H9 (cell line): ENCODE measurements around the gene TMEM63C. TPM values are rescaled to one million over a fixed set of nuclear protein-coding genes. Genes with fewer than 3 reads are reported as not detected.

Experiments
- DNase-seq: peaks from one replicate; pipeline ENCODE4 v3.0.0-alpha.2; 2017
- H2AFZ ChIP-seq: one replicate; pipeline ENCODE4 v1.6.1; 2013; ENCODE audit warnings: mild to moderate bottlenecking, low read length, control low read depth, moderate library complexity
- H2AK5ac ChIP-seq: 2 replicates; pipeline ENCODE4 v1.6.1; 2013; ENCODE audit warnings: low read length, control low read depth, mixed read lengths; ENCODE audit not compliant: insufficient read length
- H2BK120ac ChIP-seq: one replicate; pipeline ENCODE4 v1.6.1; 2013; ENCODE audit warnings: low read depth, mild to moderate bottlenecking, low read length, control low read depth, inconsistent platforms; ENCODE audit not compliant: poor library complexity, severe bottlenecking
- H2BK12ac ChIP-seq: 2 replicates; pipeline ENCODE4 v1.6.1; 2013; ENCODE audit warnings: low read length, control low read depth, mixed read lengths, low read depth; ENCODE audit not compliant: insufficient read length
- H2BK15ac ChIP-seq: 2 replicates; pipeline ENCODE4 v1.6.1; 2013; ENCODE audit warnings: low read depth, low read length, control low read depth
- H2BK20ac ChIP-seq: one replicate; pipeline ENCODE4 v1.6.1; 2013; ENCODE audit warnings: low read depth, mild to moderate bottlenecking, low read length, control low read depth, inconsistent platforms; ENCODE audit not compliant: poor library complexity, severe bottlenecking
- H2BK5ac ChIP-seq: 2 replicates; pipeline ENCODE4 v1.6.1; 2013; ENCODE audit warnings: low read length, control low read depth, mixed read lengths; ENCODE audit not compliant: insufficient read length
- H3K14ac ChIP-seq: 2 replicates; pipeline ENCODE4 v1.6.1; 2013; ENCODE audit warnings: low read length, control low read depth; ENCODE audit not compliant: insufficient read depth
- H3K18ac ChIP-seq: 2 replicates; pipeline ENCODE4 v1.6.1; 2013; ENCODE audit warnings: low read depth, mild to moderate bottlenecking, mixed read lengths, low read length, control low read depth; ENCODE audit not compliant: insufficient read length
- H3K23ac ChIP-seq: 2 replicates; pipeline ENCODE4 v1.6.1; 2013; ENCODE audit warnings: low read length, control low read depth, mixed read lengths, low read depth; ENCODE audit not compliant: insufficient read length
- H3K23me2 ChIP-seq: 2 replicates; pipeline ENCODE4 v1.6.1; 2013; ENCODE audit warnings: low read depth, mild to moderate bottlenecking, mixed read lengths, low read length, control low read depth; ENCODE audit not compliant: insufficient read length, poor library complexity, severe bottlenecking
- H3K27ac ChIP-seq: 2 replicates; pipeline ENCODE4 v1.5.1; 2013; ENCODE audit warnings: low read length, control low read depth, mixed read lengths, low read depth; ENCODE audit not compliant: insufficient read length
- H3K27me3 ChIP-seq: 2 replicates; pipeline ENCODE4 v1.6.1; 2013; ENCODE audit warnings: low read length, control low read depth, inconsistent platforms; ENCODE audit not compliant: insufficient read depth
- H3K4ac ChIP-seq: 2 replicates; pipeline ENCODE4 v1.6.1; 2013; ENCODE audit warnings: low read depth, mild to moderate bottlenecking, control low read depth, inconsistent platforms, low read length, moderate library complexity
- H3K4me1 ChIP-seq: 2 replicates; pipeline ENCODE4 v1.6.1; 2013; ENCODE audit warnings: low read length, control low read depth, inconsistent platforms; ENCODE audit not compliant: insufficient read depth
- H3K4me2 ChIP-seq: 2 replicates; pipeline ENCODE4 v1.6.1; 2013; ENCODE audit warnings: low read length, control low read depth, mixed read lengths; ENCODE audit not compliant: insufficient read length, insufficient read depth
- H3K56ac ChIP-seq: 2 replicates; pipeline ENCODE4 v1.6.1; 2013; ENCODE audit warnings: low read depth, mild to moderate bottlenecking, mixed read lengths, low read length, control low read depth; ENCODE audit not compliant: insufficient read length
- H3K79me1 ChIP-seq: 2 replicates; pipeline ENCODE4 v1.6.1; 2013; ENCODE audit warnings: low read depth, mild to moderate bottlenecking, moderate library complexity, low read length, control low read depth, inconsistent platforms; ENCODE audit not compliant: insufficient read depth, poor library complexity, severe bottlenecking
- H3K79me2 ChIP-seq: 2 replicates; pipeline ENCODE4 v1.6.1; 2013; ENCODE audit warnings: low read length, control low read depth, inconsistent platforms; ENCODE audit not compliant: insufficient read depth
- H3K9ac ChIP-seq: 2 replicates; pipeline ENCODE4 v1.6.1; 2013; ENCODE audit warnings: low read length, control low read depth, mixed read lengths; ENCODE audit not compliant: insufficient read length; ENCODE audit errors: extremely low read depth
- H3K9me3 ChIP-seq: one replicate; pipeline ENCODE4 v1.6.1; 2013; ENCODE audit warnings: low read depth, low read length, inconsistent platforms; ENCODE audit not compliant: control insufficient read depth
- H3T11ph ChIP-seq: one replicate; pipeline ENCODE4 v1.6.1; 2013; ENCODE audit warnings: mild to moderate bottlenecking, low read length, control low read depth, inconsistent platforms
- H4K20me1 ChIP-seq: one replicate; pipeline ENCODE4 v1.6.1; 2013; ENCODE audit not compliant: control insufficient read depth, insufficient read length, insufficient read depth
- H4K5ac ChIP-seq: 2 replicates; pipeline ENCODE4 v1.6.1; 2013; ENCODE audit warnings: low read depth, mild to moderate bottlenecking, mixed read lengths, low read length, control low read depth; ENCODE audit not compliant: insufficient read length
- H4K8ac ChIP-seq: replicated peaks from 2 replicates; pipeline ENCODE4 v1.6.1; 2013; ENCODE audit warnings: low read length, control low read depth, mixed read lengths, low read depth; ENCODE audit not compliant: insufficient read length
- H4K91ac ChIP-seq: 2 replicates; pipeline ENCODE4 v1.6.1; 2013; ENCODE audit warnings: low read depth, mild to moderate bottlenecking, moderate library complexity, mixed read lengths, low read length, control low read depth; ENCODE audit not compliant: insufficient read length
- H3K27ac Mint-ChIP-seq, 3 experiments: 2 replicates in 2 of 3; 3 replicates in 1 of 3; pipeline ENCODE4 v1.8.0; 2020 to 2021; ENCODE audit warnings: mixed read lengths in 3 of 3, mild to moderate bottlenecking in 1 of 3, moderate library complexity in 1 of 3
- H3K27me3 Mint-ChIP-seq: 2 replicates; pipeline ENCODE4 v1.8.0; 2021; ENCODE audit warnings: low read depth, mild to moderate bottlenecking, moderate library complexity, mixed read lengths
- H3K36me3 Mint-ChIP-seq, 3 experiments: 2 replicates in 2 of 3; 3 replicates in 1 of 3; pipeline ENCODE4 v1.8.0; 2020 to 2021; ENCODE audit warnings: low read depth in 3 of 3, mixed read lengths in 3 of 3; ENCODE audit not compliant: insufficient read depth in 1 of 3
- H3K4me1 Mint-ChIP-seq, 2 experiments: 2 replicates each; pipeline ENCODE4 v1.8.0; 2020; ENCODE audit warnings: mixed read lengths in 2 of 2
- H3K4me3 Mint-ChIP-seq, 2 experiments: 2 replicates in 1 of 2; 3 replicates in 1 of 2; pipeline ENCODE4 v1.8.0; 2020 to 2021; ENCODE audit warnings: mild to moderate bottlenecking in 2 of 2, mixed read lengths in 2 of 2, moderate library complexity in 1 of 2
- H3K9me3 Mint-ChIP-seq, 2 experiments: 2 replicates in 1 of 2; 3 replicates in 1 of 2; pipeline ENCODE4 v1.8.0; 2020; ENCODE audit warnings: mild to moderate bottlenecking in 2 of 2, mixed read lengths in 2 of 2, moderate library complexity in 1 of 2
- WGBS: extraction: QIAGEN DNeasy Blood & Tissue Kit; methylation state at CpG from one replicate; pipeline ENCODE4 v1.1.7; 2013; ENCODE audit warnings: missing lambda C conversion rate, low lambda C conversion rate, mixed read lengths; ENCODE audit not compliant: insufficient read length; ENCODE audit errors: extremely low coverage; 5-methylcytosine and 5-hydroxymethylcytosine counted together
- total RNA-seq: library from RNA; stranded (reverse); gene quantifications from 2 replicates; pipeline ENCODE4 v1.2.1, GENCODE V29; 2021
- TF ChIP-seq, protein P1 (sequence below): fragments of 200-600 bp; sonication (generic); conservative IDR thresholded peaks from 3 replicates; pipeline ENCODE4 v1.8.0; 2021; ENCODE audit warnings: antibody characterized with exemption, mild to moderate bottlenecking

TMEM63C gene
- total RNA-seq, 1 experiment from 2014 or later, result 2.2 TPM

DNA sequence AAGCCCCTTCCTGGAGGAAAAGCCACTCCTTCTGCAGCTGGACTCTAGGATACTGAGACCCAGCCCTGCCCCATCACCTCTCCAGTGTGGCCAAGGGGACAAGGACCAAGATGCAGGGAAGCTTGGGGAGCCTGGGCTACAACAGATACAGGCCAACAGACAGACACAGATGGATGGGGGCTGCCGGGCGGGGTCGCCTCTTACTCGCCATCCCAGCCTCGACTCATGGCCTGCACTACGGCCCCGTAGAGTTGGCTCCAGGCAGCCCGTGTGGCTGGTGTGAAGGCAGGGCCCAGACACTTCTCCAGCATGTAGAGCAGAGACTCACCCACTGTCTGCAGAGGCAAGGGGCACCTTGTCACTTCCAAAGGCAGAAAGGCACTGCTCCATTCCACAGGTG is 84.7 kb downstream of the TMEM63C start:
- H3K4me1 Mint-ChIP-seq, result peaks cover 2 to 16% of the 10 kb centered on the region in 2 experiments

More for the DNA sequence above, 84.7 kb downstream of the TMEM63C start:
- Mint-ChIP-seq H3K4me3 (no peak overlapping the region), H3K27ac (no peak overlapping the region), H3K9me3 (peaks cover 2 to 4% of the 10 kb centered on the region in 2 experiments; a peak in 3 of 5 replicates), H3K36me3 (no peaks in the 10 kb centered on the region; a peak in 2 of 7 replicates), H3K27me3 (peaks cover 39% of the 10 kb centered on the region)
- H2BK5ac ChIP-seq, result no peak overlapping the region
- no peaks in the 10 kb centered on the region for H3K79me2 ChIP-seq
- no peak overlapping the region for H3K14ac ChIP-seq
- H2BK12ac ChIP-seq, result no peak overlapping the region
- WGBS, result no CpG with 5 or more reads among the region's 8 CpGs
- H4K20me1 ChIP-seq, result no peaks in the 10 kb centered on the region
- no peaks in the 10 kb centered on the region for H3K9me3 ChIP-seq
- no peak overlapping the region for H2BK120ac ChIP-seq
- H4K8ac ChIP-seq, result no peak overlapping the region
- H3K56ac ChIP-seq, result no peak overlapping the region
- H2BK15ac ChIP-seq, result no peak overlapping the region
- no peaks in the 10 kb centered on the region for H3K79me1 ChIP-seq
- H4K5ac ChIP-seq, result no peak overlapping the region
- DNase-seq, result no peak
- no peak overlapping the region for H4K91ac ChIP-seq
- no peak overlapping the region for H3K23ac ChIP-seq
- no peak overlapping the region for H3T11ph ChIP-seq
- no peak overlapping the region for H3K4ac ChIP-seq
- H3K9ac ChIP-seq, result no peak overlapping the region
- H2AK5ac ChIP-seq, result no peak overlapping the region
- H3K4me2 ChIP-seq, result no peak overlapping the region
- H3K18ac ChIP-seq, result no peak overlapping the region
- peaks cover 13% of the 10 kb centered on the region for H3K27me3 ChIP-seq
- TF ChIP-seq, protein P1, sequence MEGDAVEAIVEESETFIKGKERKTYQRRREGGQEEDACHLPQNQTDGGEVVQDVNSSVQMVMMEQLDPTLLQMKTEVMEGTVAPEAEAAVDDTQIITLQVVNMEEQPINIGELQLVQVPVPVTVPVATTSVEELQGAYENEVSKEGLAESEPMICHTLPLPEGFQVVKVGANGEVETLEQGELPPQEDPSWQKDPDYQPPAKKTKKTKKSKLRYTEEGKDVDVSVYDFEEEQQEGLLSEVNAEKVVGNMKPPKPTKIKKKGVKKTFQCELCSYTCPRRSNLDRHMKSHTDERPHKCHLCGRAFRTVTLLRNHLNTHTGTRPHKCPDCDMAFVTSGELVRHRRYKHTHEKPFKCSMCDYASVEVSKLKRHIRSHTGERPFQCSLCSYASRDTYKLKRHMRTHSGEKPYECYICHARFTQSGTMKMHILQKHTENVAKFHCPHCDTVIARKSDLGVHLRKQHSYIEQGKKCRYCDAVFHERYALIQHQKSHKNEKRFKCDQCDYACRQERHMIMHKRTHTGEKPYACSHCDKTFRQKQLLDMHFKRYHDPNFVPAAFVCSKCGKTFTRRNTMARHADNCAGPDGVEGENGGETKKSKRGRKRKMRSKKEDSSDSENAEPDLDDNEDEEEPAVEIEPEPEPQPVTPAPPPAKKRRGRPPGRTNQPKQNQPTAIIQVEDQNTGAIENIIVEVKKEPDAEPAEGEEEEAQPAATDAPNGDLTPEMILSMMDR, result no peak
- H2AFZ ChIP-seq, result no peak overlapping the region
- H2BK20ac ChIP-seq, result no peak overlapping the region
- H3K27ac ChIP-seq, result no peak overlapping the region
- H3K4me1 ChIP-seq, result no peaks in the 10 kb centered on the region
- H3K23me2 ChIP-seq, result peaks cover 15% of the 10 kb centered on the region
